ENCODE results near the gene SRBD1. TPM values are rescaled to one million over a fixed set of nuclear protein-coding genes. Genes with fewer than 3 reads are reported as not detected.
A peak's percentile ranks its signal among the peaks of the same experiment; 100 is the strongest.

The SRBD1 gene
- total and polyA plus RNA-seq, 2 of the 8 experiments (the other 6 are each of a cell fraction or from before 2014, with no cell fraction given) = 4.6 to 20.0 TPM

DNA sequence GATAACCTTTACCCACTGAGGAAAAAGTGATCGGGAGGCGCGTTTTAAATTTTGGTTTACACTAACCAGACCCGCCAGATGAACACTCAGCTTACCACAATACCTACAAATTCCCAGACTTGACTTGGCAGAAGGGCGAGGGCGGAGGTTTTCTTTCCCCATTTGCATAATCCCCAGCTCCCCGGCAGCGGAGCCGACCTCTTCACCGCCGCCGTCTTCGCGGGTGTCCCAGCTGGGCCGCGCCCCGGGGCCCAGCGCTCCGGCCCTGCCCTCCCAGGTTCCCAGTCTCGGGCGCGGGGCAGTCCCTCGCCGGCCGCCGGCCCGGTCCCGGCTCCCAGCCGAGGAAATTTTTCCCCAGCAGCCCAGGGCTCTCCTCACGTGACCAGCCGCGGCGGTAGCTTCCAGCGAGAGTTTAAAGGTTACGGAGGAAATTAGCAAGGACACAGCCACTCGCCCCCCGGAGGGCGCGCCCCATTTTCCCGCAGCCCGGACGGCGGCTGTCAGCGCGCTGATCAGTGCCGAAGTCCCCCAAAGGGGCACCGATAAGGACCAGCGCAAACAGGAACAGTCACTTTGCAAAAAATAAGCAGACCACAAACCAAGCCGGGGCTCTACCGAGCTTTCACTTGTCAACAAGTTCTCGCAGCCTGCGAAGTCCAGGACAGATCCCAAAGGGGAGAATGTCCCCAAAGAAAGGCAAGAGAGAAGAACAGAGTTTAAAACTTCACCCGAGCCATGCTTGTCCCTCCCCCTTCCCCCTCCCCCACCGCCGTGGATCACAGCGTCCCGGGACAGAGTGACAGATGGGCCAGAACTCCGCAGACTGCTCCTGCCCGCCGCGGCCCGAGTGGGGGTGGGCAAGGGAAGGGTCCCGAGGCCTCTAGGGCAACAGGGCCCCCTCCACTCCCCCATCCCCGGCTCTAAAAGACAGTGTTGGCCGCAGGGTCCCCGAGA is 39.1 kb upstream of the SRBD1 start (continued):
- TF ChIP-seq EP300 (IDR thresholded peaks at IDR 0.05; ENCODE audit: borderline replicate concordance in 1 of 2, low read depth in 2 of 2, low read length in 2 of 2) = no peak
- 0 out of 2 replicates have a peak, but pooled peaks have one; percentile 31 for TF ChIP-seq EGR1 (IDR thresholded peaks at IDR 0.05; ENCODE audit: borderline replicate concordance, low read depth, low read length)
- 0 out of 4 replicates have a peak, but pooled peaks of 1 of the 2 experiments have one; percentile 54 for TF ChIP-seq HDAC2 (IDR thresholded peaks at IDR 0.05; ENCODE audit: borderline replicate concordance in 1 of 2, low read depth in 2 of 2, low read length in 2 of 2)
- peak; percentile 24 for TF ChIP-seq SAP30 (IDR thresholded peaks at IDR 0.05; ENCODE audit: insufficient read depth, insufficient replicate concordance, low read length)
- no peak for TF ChIP-seq CBX8 (IDR thresholded peaks at IDR 0.05; ENCODE audit: borderline replicate concordance, low read depth, low read length)
- TF ChIP-seq, protein P1, sequence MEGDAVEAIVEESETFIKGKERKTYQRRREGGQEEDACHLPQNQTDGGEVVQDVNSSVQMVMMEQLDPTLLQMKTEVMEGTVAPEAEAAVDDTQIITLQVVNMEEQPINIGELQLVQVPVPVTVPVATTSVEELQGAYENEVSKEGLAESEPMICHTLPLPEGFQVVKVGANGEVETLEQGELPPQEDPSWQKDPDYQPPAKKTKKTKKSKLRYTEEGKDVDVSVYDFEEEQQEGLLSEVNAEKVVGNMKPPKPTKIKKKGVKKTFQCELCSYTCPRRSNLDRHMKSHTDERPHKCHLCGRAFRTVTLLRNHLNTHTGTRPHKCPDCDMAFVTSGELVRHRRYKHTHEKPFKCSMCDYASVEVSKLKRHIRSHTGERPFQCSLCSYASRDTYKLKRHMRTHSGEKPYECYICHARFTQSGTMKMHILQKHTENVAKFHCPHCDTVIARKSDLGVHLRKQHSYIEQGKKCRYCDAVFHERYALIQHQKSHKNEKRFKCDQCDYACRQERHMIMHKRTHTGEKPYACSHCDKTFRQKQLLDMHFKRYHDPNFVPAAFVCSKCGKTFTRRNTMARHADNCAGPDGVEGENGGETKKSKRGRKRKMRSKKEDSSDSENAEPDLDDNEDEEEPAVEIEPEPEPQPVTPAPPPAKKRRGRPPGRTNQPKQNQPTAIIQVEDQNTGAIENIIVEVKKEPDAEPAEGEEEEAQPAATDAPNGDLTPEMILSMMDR (IDR thresholded peaks at IDR 0.05; ENCODE audit: control extremely low read depth in 1 of 3, insufficient read depth in 1 of 3, low read depth in 1 of 3, low read length in 3 of 3) = no peak; a peak in 1 of 4 replicates
- TF ChIP-seq CHD1 (IDR thresholded peaks at IDR 0.05; ENCODE audit: low read depth, low read length) = no peak

Data from H1 (cell line).